NCI-H2081 treated with DMSO at 0.1 percent for 48 hours (cell line): ENCODE data around the gene FPR1.

ENCODE experiments used
- DNase-seq: peaks from one replicate; lab custom pipeline; 2025; lab: John Stamatoyannopoulos, UW

The FPR1 gene

DNA sequence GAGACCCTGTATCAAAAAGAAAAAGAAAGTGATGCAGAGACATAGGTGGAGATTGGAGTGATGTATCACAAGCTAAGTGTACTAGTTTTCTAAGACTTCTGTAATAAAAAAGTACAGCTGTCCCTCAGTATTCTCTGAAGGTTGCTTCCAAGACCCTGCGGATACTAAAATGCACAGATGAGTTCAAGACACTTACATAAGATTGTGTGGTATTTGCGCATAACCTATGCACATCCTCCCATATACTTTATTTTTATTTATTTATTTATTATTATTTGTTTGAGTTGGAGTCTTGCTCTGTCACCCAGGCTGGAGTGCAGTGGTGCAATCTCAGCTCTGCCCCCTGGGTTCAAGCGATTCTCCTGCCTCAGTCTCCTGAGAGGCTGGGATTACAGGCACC is 14.3 kb downstream of the FPR1 start:
- no peak for DNase-seq

- no peak for DNase-seq
These were observed 15.8 kb downstream of the FPR1 start for GRCh38 chr19:51735759-51736449.

DNA sequence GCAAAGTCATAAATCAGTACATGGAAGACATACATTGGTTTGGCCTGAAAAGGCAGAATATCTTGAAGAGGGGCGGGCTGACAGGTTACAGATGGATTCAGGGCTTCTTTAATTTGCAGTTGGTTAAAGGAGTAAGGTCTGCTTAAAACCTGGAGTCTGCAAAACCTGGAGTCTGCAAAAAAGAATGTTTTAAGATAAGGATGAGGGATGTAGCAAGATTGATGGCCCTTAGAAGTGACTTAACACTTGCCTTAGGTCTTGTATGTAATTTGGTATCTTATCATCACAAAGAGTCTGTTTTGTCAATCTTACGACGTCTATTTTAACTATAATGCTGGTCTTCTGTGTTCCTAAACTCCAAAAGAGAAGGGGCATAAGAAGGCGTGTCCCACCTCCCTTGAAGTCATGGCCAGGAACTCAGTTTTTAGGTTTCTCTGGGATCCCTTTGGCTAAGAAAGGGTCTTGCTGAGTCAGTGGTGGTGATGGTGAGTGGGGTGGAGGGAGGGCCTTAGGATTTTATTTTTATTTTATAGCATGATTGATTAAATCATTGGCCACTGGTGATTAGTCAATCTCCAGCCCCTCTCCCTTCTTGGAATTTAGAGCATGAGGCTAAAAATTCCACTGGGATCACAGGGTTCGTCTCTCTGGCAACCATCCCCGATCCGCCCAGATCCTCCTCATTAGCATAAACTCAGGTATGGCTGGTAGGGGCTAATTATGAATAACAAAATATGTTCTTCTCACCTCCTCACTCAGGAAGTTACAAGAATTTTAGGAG is 17.7 kb downstream of the FPR1 start:
- no peak for DNase-seq

GRCh38 chr19:51729781-51730180 is 21.9 kb downstream of the FPR1 start:
- no peak for DNase-seq

DNA sequence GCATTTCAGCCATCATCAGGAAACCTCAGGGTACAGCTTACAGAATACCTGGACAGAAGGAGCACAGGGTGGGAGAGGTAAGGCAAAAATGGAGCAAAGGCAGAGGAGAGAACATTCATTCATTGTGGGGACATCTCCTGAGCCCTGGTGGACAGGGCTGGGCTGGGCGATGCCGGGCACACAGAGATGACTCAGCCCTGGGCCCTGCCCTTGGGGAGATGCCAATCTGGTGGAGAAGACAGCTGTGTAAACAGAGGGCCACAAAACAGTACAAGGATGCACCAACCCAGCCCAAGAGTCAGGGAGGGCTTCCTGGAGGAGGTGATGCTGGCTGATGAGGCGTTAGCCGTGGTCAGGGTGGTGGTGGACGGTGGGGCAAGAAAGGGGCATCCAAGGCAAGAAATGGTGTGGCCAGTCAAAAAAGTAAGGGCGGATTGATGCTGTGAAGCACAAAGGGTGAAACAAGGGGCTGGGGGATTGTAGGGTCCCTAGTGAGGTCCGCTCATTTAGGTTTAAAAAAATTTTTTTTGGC is 24.3 kb downstream of the FPR1 start:
- DNase-seq = no peak

DNA sequence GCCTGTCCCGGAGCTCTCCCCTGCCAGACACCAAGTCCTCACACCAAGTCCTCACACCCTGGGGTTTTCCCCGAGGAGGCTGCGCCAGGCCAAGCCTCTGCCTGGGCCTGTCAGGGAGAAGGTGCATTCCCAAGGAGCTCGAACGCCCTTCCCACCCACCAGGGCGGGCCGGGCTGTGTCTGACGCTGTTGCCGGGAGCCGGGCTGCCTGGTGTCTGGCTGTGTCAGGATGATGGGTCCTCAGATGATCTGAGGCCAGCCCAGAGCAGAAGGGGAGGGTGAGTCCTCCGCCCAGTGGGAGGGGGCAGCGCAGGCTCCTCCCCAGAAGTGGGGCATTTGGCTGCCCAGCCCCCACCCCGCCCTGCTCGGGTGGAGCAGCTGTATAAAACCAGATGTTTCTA is 25.6 kb downstream of the FPR1 start:
- DNase-seq = no peak

- no peak for DNase-seq
These were observed 27.1 kb downstream of the FPR1 start for GRCh38 chr19:51724543-51724942.

DNA sequence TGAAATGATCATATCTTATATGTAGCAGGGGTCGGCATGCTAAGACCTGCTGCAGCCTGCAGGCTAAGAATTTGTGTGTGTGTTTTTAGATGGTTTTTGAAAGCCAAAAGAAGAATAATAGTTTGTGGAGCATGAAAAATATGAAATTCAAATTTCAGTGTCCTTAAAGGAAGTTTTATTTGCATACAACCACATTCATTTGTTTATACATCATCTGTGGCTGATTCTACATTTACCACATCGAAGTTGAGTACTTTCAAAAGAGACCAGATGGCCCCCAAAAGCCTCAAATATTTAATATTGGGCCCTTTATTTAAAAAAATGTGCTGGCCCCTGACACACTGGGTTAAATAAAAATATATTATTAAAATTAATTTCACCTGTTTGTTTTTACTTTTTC is 29.2 kb downstream of the FPR1 start:
- no peak for DNase-seq

GRCh38 chr19:51721905-51722304 is 29.8 kb downstream of the FPR1 start:
- no peak for DNase-seq

DNA sequence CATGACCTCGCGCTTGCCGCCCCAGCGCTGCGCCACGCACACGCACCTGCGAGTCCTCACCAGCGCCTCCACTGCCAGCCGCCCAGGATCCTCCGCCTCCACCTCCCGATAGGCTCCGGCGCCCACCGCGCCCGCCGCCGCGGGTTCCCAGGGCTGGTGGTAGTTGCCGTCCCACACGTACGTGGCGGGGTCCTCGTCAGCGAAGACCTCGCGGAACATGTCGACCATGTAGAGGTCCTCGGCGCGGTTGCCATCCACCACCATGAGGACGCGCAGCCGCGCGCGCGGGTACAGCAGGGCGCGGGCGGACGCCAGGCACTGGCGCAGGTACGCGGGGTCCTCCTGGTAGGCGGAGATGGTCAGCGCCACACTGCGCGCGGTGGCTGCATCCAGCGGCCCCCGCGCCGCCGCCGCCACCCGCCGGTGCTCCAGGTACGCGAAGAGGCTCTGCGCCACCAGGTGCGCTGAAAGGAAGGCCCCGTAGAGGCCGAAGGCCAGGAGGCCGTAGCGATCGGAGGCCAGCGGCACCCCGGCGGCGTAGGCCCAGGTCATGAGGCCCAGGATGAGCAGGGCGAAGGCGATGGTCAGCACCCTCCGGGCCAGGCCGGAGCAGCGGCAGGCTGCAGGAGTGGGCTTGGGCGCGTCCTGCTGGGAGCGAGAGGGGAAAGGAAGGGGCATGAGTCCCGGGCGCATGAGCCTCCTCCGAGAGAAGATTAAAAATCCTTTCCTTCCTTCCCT is 32.3 kb downstream of the FPR1 start:
- DNase-seq = no peak

GRCh38 chr19:51716925-51717324 is 34.8 kb downstream of the FPR1 start:
- no peak for DNase-seq

DNA sequence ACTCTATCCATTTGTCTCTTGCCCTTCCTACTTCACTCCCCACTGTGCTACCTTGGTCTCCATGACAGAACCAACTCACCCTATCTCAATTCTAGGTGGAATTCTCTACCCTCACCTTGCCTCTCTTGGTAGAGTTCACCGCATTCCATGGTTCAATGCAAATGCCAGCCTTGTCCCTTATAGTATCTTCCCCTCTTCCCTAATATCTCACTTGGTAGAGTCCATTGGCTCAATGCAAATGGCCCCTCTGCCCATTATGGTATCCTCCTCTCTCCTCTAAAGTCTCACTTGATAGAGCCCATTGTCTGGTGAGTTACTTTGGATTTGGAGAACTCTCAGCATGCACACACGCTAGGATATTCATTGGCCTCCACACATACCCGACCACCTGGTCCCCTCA is 35.8 kb downstream of the FPR1 start:
- DNase-seq = no peak

DNA sequence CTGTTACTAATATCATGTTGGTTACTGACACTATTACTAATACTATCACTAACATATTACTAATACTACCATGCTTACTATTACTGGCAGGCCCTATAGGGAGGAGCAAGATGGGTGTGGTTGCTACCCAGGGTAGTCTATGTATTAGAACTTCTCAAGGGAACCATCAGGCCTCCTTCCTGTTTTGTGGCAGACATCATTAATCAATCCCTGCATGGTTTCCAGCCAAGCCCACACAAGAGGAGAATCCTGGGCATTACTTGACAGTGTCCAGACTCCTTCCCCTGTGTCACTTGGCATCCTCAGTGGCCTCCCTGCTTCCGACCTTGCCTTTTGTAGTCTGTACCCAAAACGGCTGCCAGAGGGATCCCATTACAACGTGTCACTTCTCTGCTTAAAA is 36.8 kb downstream of the FPR1 start:
- DNase-seq = no peak

DNA sequence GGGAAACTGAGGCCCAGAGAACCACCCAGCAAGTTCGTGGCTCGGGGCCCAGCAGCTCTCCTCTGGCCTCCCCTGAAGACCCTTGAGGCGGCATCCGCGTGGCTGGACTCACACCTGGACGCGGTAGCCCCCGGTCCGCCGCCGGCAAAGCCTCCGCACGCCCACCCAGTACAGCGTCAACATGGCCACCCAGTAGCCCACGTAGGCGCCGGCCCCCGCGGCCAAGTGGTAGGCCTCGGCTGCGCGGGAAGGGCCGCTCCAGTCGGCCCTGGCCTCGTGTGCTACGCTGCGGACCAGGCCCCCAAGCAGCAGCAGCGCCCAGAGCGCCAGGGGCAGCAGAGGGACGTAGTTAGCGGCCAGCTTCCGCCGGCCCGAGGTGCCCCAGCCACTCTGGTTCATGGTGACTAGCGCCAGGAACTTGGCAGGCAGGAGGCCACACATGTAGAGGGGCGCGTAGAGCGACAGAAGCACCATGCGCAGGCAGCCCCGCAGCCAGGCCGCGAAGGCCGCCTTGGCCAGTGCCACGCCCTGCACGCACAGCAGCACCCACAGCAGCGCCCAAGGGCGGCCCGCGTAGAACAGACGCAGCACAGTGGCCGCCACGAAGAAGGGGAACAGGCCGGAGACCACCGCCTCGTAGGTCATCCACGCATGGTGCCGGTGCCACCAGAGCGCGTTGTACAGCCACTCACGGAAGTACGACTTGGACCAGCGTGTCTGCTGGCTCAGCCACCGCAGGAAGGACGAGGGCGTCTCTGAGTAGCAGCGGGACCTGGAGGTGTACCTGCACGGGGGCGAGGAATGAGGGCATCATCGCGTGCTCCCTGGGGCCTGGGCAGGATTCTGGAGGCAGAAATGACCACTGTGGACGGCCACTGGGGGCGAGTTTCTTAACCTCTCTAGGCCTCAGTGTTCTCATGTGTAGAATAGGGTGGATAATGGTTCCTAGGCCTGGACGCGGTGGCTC is 38.1 kb downstream of the FPR1 start:
- DNase-seq = no peak

DNA sequence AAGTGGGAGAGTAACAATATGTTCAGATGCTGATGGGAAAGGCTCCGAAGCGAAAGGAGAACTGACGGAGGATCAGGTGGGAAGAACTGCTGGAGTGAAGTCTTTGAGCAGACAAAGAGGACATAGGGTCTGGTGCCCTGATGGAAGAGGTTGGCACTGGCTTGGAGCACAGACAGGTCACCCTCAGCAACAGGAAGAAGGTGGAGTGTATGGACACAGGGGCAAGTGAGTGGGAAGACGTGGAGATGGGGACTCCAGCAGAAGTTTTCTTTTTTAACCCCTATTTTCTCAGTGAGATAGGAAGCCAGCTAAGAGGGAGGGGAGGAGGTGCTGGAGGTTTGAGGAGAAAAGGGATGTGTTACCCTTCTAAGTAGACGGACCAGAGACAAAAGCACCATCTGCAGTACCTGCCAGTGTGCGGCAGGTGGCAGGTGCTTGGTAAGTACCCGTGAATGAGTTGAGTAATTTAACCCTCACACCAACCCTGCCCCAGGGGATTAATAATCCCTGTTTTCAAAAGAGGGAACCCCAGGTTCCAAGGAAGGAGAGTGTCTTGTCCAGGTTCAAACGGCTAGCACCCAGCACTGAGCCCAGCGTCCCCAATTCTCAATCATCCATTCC is 39.1 kb downstream of the FPR1 start:
- no peak for DNase-seq

- no peak for DNase-seq
These were observed 40.0 kb downstream of the FPR1 start for GRCh38 chr19:51711702-51712101.

DNA sequence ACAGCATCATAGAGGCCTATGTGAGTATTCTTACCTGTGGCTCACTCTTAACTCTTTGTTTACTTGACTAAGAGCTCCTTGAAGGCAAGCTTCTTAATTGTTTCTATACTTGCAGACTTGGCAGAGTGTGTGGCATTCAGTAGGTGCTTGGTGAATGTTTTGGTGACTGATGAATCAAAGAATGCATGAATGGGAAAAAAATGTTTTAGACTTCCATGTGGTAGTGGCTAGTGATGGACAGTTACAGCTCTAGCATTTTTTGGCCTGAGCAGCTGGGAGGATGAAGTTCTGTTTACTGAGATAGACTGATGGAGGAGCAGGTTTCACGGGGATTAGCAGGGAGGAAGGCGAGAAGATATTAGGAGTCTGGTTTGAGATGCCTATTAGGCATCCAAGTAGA is 41.5 kb downstream of the FPR1 start:
- no peak for DNase-seq

GRCh38 chr19:51709575-51709974 is 42.1 kb downstream of the FPR1 start:
- DNase-seq = no peak

DNA sequence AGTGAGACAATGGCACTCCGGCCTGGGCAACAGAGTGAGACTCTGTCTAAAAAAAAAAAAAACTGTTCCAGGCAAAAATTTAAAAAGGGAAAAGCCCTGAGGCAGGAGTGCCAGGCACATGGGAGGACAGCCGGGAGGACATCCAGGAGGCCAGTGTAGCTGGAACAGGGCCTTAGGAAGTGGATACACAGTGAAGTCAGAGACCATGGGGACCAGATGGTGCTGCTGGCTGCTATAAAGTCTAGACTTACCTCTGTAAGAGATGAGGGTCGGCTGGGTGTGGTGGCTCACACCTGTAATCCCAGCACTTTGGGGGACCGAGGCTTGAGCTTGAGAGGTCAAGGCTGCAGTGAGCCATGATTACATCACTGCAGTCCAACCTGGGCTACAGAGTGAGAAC is 42.9 kb downstream of the FPR1 start:
- DNase-seq = no peak

DNA sequence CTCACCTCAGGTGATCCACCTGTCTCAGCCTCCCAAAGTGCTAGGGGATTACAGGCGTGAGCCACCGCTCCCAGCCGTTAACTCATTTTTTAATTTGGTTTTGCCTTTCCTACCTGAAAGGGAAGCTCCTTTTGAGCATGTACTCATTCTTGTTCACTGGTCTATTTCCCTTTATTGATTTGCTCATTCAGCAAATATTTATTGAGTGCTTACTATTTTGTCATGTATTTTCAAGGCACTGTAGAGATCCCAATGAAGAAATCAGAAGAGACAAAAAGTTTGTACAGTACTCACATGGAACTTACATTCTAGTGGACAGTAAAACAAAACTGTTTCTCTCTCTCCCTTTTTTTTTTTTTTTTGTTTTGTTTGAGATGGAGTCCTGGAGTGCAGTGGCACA is 44.8 kb downstream of the FPR1 start:
- DNase-seq = no peak

- no peak for DNase-seq
These were observed 45.4 kb downstream of the FPR1 start for GRCh38 chr19:51706296-51706695.
